Natural killer cell (primary cell): ENCODE measurements around the gene AMDHD1. TPM values are rescaled to one million over a fixed set of nuclear protein-coding genes. Genes with fewer than 3 reads are reported as not detected.

Source experiments
- ATAC-seq, 3 donors: fragments of 150-1000 bp in 2 of 3; fragments of 200-7000 bp in 1 of 3; cut with Tn5 transposase; 1 replicate in 1 of 3; 2 replicates in 2 of 3; pipeline ENCODE4 v1.10.0; 2021; ENCODE audit warnings: mild to moderate bottlenecking in 2 of 3, moderate library complexity in 2 of 3
- DNase-seq, 2 donors: peaks; one replicate each; pipeline versions ENCODE4 v3.0.0 to v3.0.0-alpha.2; 2013 to 2021; ENCODE audit warnings: mixed read lengths in 1 of 2
- H3K27ac ChIP-seq: one replicate; pipeline ENCODE4 v1.5.1; 2013; ENCODE audit warnings: mild to moderate bottlenecking, low read length
- H3K27me3 ChIP-seq: one replicate; pipeline ENCODE4 v1.6.1; 2013; ENCODE audit warnings: low read length; ENCODE audit not compliant: control insufficient read depth, insufficient read depth
- H3K36me3 ChIP-seq: one replicate; pipeline ENCODE4 v1.6.1; 2013; ENCODE audit warnings: low read length; ENCODE audit not compliant: control insufficient read depth, insufficient read depth
- H3K4me1 ChIP-seq: one replicate; pipeline ENCODE4 v1.6.1; 2013; ENCODE audit warnings: low read length; ENCODE audit not compliant: control insufficient read depth, insufficient read depth
- H3K4me3 ChIP-seq: one replicate; pipeline ENCODE4 v1.5.1; 2013; ENCODE audit warnings: low read length
- H3K9me3 ChIP-seq: one replicate; pipeline ENCODE4 v1.6.1; 2013; ENCODE audit warnings: low read length; ENCODE audit not compliant: control insufficient read depth, insufficient read depth
- H3K27ac Mint-ChIP-seq, 2 donors: one replicate each; pipeline ENCODE4 v1.8.0; 2022; ENCODE audit warnings: mild to moderate bottlenecking in 2 of 2, mixed read lengths in 2 of 2, moderate library complexity in 1 of 2
- H3K27me3 Mint-ChIP-seq, 2 donors: one replicate each; pipeline ENCODE4 v1.8.0; 2022; ENCODE audit warnings: low read depth in 2 of 2, mixed read lengths in 2 of 2
- H3K36me3 Mint-ChIP-seq: one replicate; pipeline ENCODE4 v1.8.0; 2022; ENCODE audit warnings: mixed read lengths
- H3K4me1 Mint-ChIP-seq, 2 donors: one replicate each; pipeline ENCODE4 v1.8.0; 2022; ENCODE audit warnings: mixed read lengths in 2 of 2
- H3K4me3 Mint-ChIP-seq: one replicate; pipeline ENCODE4 v1.8.0; 2022; ENCODE audit warnings: mild to moderate bottlenecking, moderate library complexity, mixed read lengths
- H3K9me3 Mint-ChIP-seq, 2 donors: one replicate each; pipeline ENCODE4 v1.8.0; 2022; ENCODE audit warnings: mixed read lengths in 2 of 2
- WGBS: methylation state at CpG from one replicate; pipeline ENCODE4 v1.1.7; 2013; ENCODE audit warnings: missing lambda C conversion rate; ENCODE audit not compliant: insufficient coverage; 5-methylcytosine and 5-hydroxymethylcytosine counted together
- intact Hi-C: fragments of 100-400 bp; cut with micrococcal nuclease; formaldehyde crosslinking; loops from one replicate; pipeline ENCODE4 v1.14.2; 2022
- total RNA-seq, 4 donors: library from RNA; stranded (reverse); fragments of 120-200 nt in 1 of 4; gene quantifications; one replicate each; pipeline versions ENCODE4 v1.2.3 to v1.2.4, GENCODE V29; 2013 to 2022
- TF ChIP-seq, protein P1 (sequence below): fragments of 200-600 bp; IDR thresholded peaks from one replicate; pipeline ENCODE4 v1.8.0; 2022; ENCODE audit warnings: antibody characterized with exemption

The AMDHD1 gene
- total RNA-seq, 3 donors from 2014 or later (not counting 1 experiment from before 2014, with no cell fraction given), result 1.2 to 1.6 (median 1.4) TPM

DNA sequence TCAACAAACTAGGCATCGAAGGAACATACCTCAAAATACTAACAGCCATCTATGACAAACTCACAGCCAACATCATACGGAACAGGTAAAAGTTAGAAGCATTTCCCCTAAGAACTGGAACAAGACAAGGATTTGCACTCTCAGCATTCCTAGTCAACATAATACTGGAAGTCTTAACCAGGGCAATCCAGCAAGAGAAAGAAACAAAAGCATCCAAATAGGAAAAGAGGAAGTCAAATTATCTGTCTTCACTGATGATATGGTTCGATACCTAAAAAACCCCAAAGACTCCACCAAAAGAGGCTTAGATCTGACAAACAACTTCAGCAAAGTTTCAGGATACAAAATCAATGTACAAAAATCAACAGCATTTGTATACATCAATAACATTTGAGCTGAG, 33.3 kb upstream of the AMDHD1 start:
- Mint-ChIP-seq H3K36me3 (no peaks in the 10 kb centered on the region), H3K4me3 (no peak overlapping the region), H3K4me1 (no peaks in the 10 kb centered on the region), H3K27me3 (peaks cover 28 to 34% of the 10 kb centered on the region in 2 donors), H3K9me3 (no peaks in the 10 kb centered on the region), H3K27ac (no peak overlapping the region)
- DNase-seq (no peak), ATAC-seq (no peak)
- Histone ChIP-seq H3K9me3 (no peaks in the 10 kb centered on the region), H3K27ac (no peak overlapping the region), H3K27me3 (peaks cover 6% of the 10 kb centered on the region), H3K4me1 (no peaks in the 10 kb centered on the region), H3K36me3 (no peaks in the 10 kb centered on the region), H3K4me3 (no peak overlapping the region)
- WGBS, result 83% methylated on average over 3 of the region's 3 CpGs
- TF ChIP-seq, protein P1, sequence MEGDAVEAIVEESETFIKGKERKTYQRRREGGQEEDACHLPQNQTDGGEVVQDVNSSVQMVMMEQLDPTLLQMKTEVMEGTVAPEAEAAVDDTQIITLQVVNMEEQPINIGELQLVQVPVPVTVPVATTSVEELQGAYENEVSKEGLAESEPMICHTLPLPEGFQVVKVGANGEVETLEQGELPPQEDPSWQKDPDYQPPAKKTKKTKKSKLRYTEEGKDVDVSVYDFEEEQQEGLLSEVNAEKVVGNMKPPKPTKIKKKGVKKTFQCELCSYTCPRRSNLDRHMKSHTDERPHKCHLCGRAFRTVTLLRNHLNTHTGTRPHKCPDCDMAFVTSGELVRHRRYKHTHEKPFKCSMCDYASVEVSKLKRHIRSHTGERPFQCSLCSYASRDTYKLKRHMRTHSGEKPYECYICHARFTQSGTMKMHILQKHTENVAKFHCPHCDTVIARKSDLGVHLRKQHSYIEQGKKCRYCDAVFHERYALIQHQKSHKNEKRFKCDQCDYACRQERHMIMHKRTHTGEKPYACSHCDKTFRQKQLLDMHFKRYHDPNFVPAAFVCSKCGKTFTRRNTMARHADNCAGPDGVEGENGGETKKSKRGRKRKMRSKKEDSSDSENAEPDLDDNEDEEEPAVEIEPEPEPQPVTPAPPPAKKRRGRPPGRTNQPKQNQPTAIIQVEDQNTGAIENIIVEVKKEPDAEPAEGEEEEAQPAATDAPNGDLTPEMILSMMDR, result no peak
- intact Hi-C loops, result no loop called here

DNA sequence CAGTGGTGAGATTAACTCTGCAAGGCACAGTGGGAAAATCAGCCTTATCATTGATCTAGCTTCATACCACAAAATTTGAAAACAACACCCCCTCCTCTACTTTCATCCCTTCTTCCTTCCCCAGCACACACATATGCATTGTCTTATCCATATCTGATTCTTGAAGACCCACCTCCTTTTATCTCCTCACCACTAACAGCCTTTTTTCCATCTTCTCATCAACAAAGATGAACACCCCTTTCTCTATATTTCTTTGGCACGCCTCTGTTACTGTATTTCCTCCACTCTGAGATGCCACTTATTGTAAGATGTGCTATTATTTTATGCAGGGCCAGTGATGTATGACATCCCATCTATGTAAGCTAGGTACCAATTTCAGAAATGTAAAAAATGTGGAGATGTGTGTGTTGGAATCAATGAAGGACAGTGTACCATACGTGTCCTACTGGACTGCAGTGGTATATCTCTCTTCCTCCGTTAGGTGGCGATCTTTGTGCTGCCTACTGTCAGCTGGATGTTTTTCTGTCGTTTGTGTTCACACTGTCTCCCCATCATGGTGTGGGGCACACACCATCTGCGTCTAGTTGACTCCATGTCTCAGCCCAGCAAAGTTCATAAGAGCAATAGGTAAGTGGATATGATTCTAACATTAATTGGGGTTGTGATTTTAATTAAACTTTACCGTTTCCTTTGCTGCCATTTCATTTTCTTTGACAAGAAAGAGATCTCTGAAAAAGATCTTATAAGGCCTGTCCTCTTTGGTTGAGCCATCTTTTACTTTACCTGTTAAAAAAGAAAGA, 24.7 kb upstream of the AMDHD1 start:
- H3K4me1 ChIP-seq, result no peaks in the 10 kb centered on the region
- ATAC-seq (peak; percentile 89 to 97 (median 97)), DNase-seq (peak in 1 of 2 donors; percentile 78)
- no peaks in the 10 kb centered on the region for H3K36me3 ChIP-seq
- H3K36me3 Mint-ChIP-seq, result no peaks in the 10 kb centered on the region
- no peaks in the 10 kb centered on the region for H3K9me3 Mint-ChIP-seq
- no peak overlapping the region for H3K4me3 ChIP-seq
- H3K27me3 Mint-ChIP-seq, result peaks cover 10 to 17% of the 10 kb centered on the region in 2 donors
- TF ChIP-seq, protein P1, result peak; percentile 90
- no peak overlapping the region for H3K27ac ChIP-seq
- no peaks in the 10 kb centered on the region for H3K4me1 Mint-ChIP-seq
- H3K27ac Mint-ChIP-seq, result no peak overlapping the region
- no peaks in the 10 kb centered on the region for H3K9me3 ChIP-seq
- no peaks in the 10 kb centered on the region for H3K27me3 ChIP-seq
- H3K4me3 Mint-ChIP-seq, result no peak overlapping the region
- intact Hi-C loops, result loop anchor here (1.0 kb wide), 1 partner anchor 80 kb away; no protein-coding TSS in a partner anchor
- WGBS, result 19% methylated on average over 6 of the region's 7 CpGs

GRCh38 chr12:95919110-95919509, 24.0 kb upstream of the AMDHD1 start:
- Histone ChIP-seq H3K4me1 (no peaks in the 10 kb centered on the region), H3K27ac (no peak overlapping the region), H3K4me3 (no peak overlapping the region), H3K36me3 (no peaks in the 10 kb centered on the region), H3K27me3 (no peaks in the 10 kb centered on the region), H3K9me3 (no peaks in the 10 kb centered on the region)
- WGBS, result 83% methylated on average over 6 of the region's 6 CpGs
- H3K9me3 Mint-ChIP-seq, result no peaks in the 10 kb centered on the region
- intact Hi-C loops, result no loop called here
- H3K4me3 Mint-ChIP-seq, result no peak overlapping the region
- no peaks in the 10 kb centered on the region for H3K4me1 Mint-ChIP-seq
- no peak overlapping the region for H3K27ac Mint-ChIP-seq
- H3K27me3 Mint-ChIP-seq, result peaks cover 10 to 17% of the 10 kb centered on the region in 2 donors
- no peaks in the 10 kb centered on the region for H3K36me3 Mint-ChIP-seq
- DNase-seq, result no peak
- ATAC-seq, result no peak
- TF ChIP-seq, protein P1, result no peak
